Measurements from ENCODE around the gene PGAM2. TPM values are rescaled to one million over a fixed set of nuclear protein-coding genes. Genes with fewer than 3 reads are reported as not detected.

Gene PGAM2
- total RNA-seq, 1 experiment from 2014 or later = 0.27 TPM

DNA sequence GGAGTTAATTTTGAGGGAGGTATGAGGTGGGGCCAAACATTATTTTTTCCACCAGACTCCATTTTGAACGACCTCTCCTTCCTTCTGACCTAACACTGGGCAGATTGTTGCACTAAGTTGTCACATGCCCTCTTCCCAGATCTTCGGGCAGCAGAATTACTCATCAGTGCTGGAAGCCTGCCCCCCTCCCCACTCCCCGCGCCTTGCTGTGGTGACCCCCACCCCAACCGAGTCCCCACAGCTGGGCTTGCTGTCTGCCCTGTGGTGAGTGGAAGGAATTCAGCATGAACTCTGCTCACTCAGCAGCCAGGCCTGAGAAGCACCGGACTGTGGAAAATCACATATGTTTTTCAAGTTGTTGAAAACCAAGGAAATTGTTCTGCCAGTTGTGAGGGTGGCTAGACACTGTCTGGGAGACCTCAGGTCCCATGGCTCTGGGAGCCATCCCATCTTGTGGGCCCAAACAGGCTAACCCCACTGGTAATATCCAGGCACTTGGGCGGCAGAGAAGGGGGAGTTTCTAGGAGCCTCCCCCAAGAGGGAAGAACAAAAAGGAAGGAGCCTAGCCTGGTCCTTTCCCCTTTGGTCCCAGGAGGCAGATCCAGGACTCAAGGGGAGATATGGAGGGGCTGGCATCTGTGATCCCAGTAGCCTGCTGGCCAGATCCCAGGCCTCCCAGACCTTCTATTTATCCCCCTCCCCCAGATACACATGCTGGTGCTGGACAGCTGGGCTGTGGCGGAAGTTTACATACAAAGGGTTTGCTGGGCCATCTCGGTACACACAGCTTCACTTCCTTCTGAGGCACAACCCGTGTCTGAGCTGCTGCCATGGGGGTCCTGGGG, 35.3 kb upstream of the PGAM2 start:
- intact Hi-C loops (cut with micrococcal nuclease) = no loop called here
- peaks cover 0 to 6% of the 10 kb centered on the region in 2 experiments; a peak in 2 of 4 replicates for H3K4me1 ChIP-seq (ENCODE audit: control insufficient read depth in 1 of 2, insufficient read depth in 2 of 2, low read length in 2 of 2)

More for the DNA sequence above, 35.3 kb upstream of the PGAM2 start:
- H3K79me2 ChIP-seq (ENCODE audit: insufficient read depth, low read length) = no peaks in the 10 kb centered on the region
- TF ChIP-seq RAD21 (IDR thresholded peaks at IDR 0.05; ENCODE audit: low read depth) (no peak), REST (IDR thresholded peaks at IDR 0.05; ENCODE audit: low read depth) (no peak), CEBPB (IDR thresholded peaks at IDR 0.05; ENCODE audit: low read depth) (no peak), JUND (IDR thresholded peaks at IDR 0.05) (no peak), TCF7L2 (IDR thresholded peaks at IDR 0.05; ENCODE audit: borderline replicate concordance, extremely low read depth, insufficient read depth, insufficient read length) (no peak)
- RAD21 ChIA-PET (ENCODE audit: low non-redundant PET in 1 of 2, low total read pairs in 2 of 2, uncharacterized antibody in 2 of 2, unreplicated experiment in 2 of 2) = no interaction called here
- H3K4me3 ChIP-seq (replicated peaks in 1 of 2; ENCODE audit: low read depth in 1 of 2, low read length in 2 of 2) = no peak overlapping the region
- H3K9me3 ChIP-seq (ENCODE audit: control insufficient read depth in 1 of 2, insufficient read depth in 1 of 2, low read depth in 1 of 2, low read length in 2 of 2) = no peaks in the 10 kb centered on the region
- H3K36me3 ChIP-seq (ENCODE audit: control insufficient read depth in 1 of 2, insufficient read depth in 2 of 2, low read length in 2 of 2) = no peaks in the 10 kb centered on the region
- no peaks in the 10 kb centered on the region for H3K27me3 ChIP-seq (ENCODE audit: insufficient read depth, low read length)
- no peak overlapping the region for H3K27ac ChIP-seq (ENCODE audit: low read depth, low read length)
- no peak for ATAC-seq
- H3K9ac ChIP-seq (ENCODE audit: low read length) = no peak overlapping the region
- POLR2A ChIA-PET = no interaction called here
- CTCF ChIA-PET = no interaction called here
- no TSS peak for BruUV-seq (replicated peaks)
- no peak overlapping the region for H3K4me2 ChIP-seq (ENCODE audit: low read length)
- no peaks in the 10 kb centered on the region for H4K20me1 ChIP-seq (ENCODE audit: insufficient read depth)
- H2AFZ ChIP-seq (ENCODE audit: low read depth, low read length, poor library complexity, severe bottlenecking) = no peak overlapping the region
- no peaks in the 10 kb centered on the region for H3K9me2 ChIP-seq (ENCODE audit: insufficient read depth)
- DNase-seq (ENCODE audit: low read depth, low spot score) = no peak

All from HCT116 (cell line).